ENCODE results near the gene TRIM16. TPM values are rescaled to one million over a fixed set of nuclear protein-coding genes. Genes with fewer than 3 reads are reported as not detected.
"Not testable (repeated sequence)": the region's sequence is repeated elsewhere in the genome, so short reads cannot be mapped to it uniquely, and the experiment has no call there.

Gene TRIM16
- 10 to 100 TPM; 52.8 to 92.1 (median 63.8) TPM for total RNA-seq

DNA sequence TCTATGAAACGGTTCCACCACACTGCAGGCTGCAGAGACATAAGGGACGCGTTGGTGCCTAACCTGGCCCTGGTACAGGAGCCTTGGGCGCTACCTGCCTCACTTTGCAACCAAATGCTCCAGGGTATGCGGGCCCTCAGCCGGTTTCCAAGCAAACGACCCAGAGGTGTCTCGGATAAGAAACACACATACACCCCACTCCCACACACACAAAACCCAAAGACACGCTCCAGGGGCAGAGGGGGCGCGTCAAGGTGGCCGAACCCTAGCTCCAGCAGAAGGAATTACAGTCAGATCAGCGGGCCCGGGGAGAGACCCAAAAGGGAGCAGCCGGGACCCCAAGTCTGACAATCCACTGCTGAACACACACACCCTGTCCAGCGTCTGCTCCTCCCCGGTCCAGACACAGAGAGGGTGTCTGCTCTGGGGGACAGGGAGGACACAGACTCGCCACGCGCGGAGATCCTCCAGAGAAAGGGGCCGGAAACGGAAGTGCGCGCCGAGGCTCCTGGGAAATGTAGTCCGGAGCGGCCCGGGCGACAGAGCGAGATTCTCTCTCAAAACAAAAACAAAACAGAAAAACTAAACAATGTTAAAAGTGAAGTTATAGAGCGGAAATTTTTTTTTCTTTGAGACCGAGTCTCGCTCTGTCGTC, at the start of gene TRIM16:
TRIM16 (minus strand) TSS at position 488 of the 655 bp plus-strand sequence. CDS start 32,702 bp downstream, outside the sequence.
- not testable (repeated sequence) for H3K27ac ChIP-seq, H3K27me3 ChIP-seq, H3K4me1 ChIP-seq, H3K36me3 ChIP-seq, H3K9me3 ChIP-seq
- peak within 1 kb of the TSS; percentile 48 for H3K4me3 ChIP-seq
- peak; percentile 87 to 90 for DNase-seq (ENCODE audit: low spot score in 2 of 2)
- 1% methylated on average over 24 of the region's 35 CpGs for WGBS

DNA sequence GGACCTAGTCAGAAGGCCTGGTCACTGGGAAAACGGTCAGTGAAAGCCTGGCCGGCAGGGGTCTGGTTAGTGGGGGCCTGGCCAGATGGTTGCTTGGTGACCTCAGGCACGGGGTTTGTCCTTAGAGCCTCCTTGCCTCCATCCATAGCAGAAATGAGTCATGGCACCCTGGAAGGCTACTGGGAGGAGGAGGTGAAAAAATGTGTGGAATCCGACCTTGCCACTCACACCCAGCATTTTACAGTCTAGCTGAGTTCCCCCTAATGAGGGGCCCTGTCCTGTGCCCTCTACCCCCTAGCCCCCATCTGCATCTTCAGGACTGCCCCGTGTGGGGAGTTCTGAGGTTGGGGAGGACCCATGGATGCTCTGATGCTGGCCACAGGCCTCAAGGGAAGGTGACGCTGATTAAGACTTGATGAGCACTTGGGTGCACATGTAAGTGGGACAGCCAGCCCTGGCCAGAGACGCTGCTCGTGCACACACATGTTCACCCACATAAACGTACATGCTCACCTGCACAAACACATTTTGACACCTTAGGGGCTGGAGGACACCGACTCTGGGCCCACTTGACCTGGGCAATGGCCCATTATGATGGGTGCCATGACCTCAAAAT, 49.2 kb upstream of the TRIM16 start:
- DNase-seq (ENCODE audit: low spot score in 2 of 2); H3K27ac ChIP-seq; H3K9me3 ChIP-seq; H3K4me1 ChIP-seq; H3K27me3 ChIP-seq; H3K36me3 ChIP-seq; H3K4me3 ChIP-seq: not testable (repeated sequence)
- 88% methylated on average over 3 of the region's 10 CpGs for WGBS

DNA sequence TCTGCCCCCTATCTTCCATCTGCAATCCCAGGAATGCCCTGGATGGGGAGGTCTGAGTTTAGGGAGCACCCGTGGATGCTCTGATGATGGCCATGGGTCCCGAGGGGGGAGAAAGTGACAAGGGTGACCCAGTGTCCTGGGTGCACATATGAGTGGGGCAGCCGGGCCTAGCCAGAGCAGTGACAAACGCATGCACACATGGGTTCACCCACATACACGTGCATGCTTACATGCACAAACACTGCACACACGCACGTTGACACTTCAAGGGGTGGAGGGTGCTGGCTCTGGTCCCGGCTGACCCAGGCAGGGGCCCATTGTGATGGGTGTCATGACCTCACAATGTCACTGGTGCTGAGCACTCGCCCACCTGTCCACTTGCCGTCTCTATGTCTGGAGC, 47.8 kb upstream of the TRIM16 start, which contains the start of gene TBC1D26:
TBC1D26 (plus strand) TSS at position 384 of the 400 bp plus-strand sequence. CDS start 3,066 bp downstream, outside the sequence.
- not testable (repeated sequence) for H3K27ac ChIP-seq; H3K36me3 ChIP-seq; H3K4me1 ChIP-seq; H3K27me3 ChIP-seq; H3K4me3 ChIP-seq; DNase-seq (ENCODE audit: low spot score in 2 of 2); H3K9me3 ChIP-seq
- 94% methylated on average over 3 of the region's 10 CpGs for WGBS

DNA sequence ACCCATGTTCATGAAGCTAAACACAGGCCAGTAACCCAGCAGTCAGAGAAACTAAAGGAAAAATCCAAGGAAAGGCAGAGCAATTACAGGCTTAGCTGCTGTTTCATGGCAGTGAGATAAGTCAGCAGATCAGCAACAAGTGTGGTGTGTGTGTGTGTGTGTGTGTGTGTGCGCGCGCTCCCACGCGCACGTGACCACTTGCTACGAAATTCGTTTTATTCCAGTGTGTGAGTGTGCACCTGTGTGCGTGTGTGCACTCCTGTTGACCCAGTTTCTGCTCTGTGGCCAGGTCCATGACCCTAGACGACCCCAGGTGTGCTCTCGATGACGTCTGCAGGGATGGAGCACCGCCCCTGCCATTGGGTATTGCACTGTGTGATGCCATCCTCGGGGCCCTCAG, 46.4 kb upstream of the TRIM16 start:
- not testable (repeated sequence) for H3K4me3 ChIP-seq; H3K4me1 ChIP-seq; H3K27ac ChIP-seq; H3K27me3 ChIP-seq; DNase-seq (ENCODE audit: low spot score in 2 of 2); H3K36me3 ChIP-seq; H3K9me3 ChIP-seq
- 94% methylated on average over 9 of the region's 14 CpGs for WGBS

DNA sequence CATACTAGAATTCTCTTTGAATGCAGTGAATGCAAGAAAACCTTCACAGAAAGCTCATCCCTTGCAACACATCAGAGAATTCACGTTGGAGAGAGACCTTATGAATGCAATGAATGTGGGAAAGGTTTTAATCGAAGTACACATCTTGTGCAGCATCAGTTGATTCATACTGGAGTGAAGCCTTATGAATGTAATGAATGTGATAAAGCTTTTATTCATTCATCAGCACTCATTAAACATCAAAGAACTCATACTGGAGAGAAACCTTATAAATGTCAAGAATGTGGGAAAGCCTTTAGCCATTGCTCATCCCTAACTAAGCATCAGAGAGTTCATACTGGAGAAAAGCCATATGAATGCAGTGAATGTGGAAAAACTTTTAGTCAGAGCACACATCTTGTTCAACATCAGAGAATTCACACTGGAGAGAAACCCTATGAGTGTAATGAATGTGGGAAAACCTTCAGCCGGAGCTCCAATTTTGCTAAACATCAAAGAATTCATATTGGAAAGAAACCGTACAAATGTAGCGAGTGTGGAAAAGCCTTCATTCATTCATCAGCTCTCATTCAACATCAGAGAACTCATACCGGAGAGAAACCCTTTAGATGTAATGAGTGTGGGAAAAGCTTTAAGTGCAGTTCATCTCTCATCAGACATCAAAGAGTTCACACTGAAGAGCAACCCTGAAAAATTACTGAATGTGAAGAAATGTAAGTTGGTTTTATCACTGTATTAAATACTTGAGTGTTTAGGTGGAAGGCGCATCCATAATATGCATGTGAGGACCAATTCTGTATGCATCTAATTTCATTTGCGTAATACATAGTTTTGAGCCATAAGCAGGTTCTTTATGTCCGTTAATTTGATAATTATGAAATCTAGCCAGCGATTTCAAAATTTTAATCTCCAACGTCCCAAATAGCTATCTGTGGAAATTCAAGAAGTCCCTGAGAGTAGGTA, 32.8 kb upstream of the TRIM16 start:
- H3K4me1 ChIP-seq; H3K36me3 ChIP-seq; H3K27ac ChIP-seq; DNase-seq (ENCODE audit: low spot score in 2 of 2); H3K9me3 ChIP-seq; H3K4me3 ChIP-seq; H3K27me3 ChIP-seq: not testable (repeated sequence)
- WGBS: 98% methylated on average over 11 of the region's 11 CpGs

DNA sequence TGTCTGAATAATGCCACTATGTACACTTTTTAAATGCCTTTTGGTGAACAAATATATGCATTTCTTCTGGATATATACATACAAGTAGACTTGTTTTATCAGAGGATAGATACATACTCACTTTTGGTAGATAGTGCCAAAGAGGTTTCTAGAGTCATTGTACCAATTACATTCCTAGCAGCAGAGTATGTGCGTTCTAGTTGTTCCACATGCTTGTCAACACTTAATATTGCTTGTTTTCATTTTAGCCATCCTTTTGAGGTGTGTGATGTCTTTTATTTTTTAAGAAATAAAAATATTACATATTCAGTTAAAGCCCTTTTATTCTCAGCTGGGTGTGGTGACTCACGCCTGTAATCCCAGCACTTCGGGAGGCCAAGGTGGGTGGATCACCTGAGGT, 24.8 kb upstream of the TRIM16 start:
- H3K36me3 ChIP-seq: peaks cover 37% of the 10 kb centered on the region
- not testable (repeated sequence) for H3K27me3 ChIP-seq; DNase-seq (ENCODE audit: low spot score in 2 of 2); H3K27ac ChIP-seq; H3K4me1 ChIP-seq; H3K4me3 ChIP-seq; H3K9me3 ChIP-seq
- 67% methylated on average over 3 of the region's 3 CpGs for WGBS

DNA sequence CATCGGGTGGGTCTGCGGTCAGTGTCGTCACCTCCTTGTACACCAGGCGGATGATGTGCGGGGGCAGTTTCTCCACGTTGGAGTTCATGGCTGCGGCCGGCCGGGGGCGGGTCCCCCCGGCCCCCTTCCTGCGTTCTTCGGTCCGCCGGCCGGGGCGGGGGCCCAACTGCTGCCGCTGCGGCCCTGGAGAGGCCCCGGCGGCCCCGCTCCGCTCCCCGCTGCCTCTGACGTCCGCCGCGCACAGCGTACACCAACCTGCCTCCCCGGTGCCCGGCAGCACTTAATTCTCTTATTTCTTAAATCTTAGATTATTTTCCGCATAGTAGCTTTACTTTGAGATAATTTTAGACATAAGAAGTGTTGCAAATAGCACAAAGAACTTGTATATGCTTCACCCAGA, 20.7 kb upstream of the TRIM16 start:
- not testable (repeated sequence) for H3K4me3 ChIP-seq; H3K27ac ChIP-seq; H3K27me3 ChIP-seq; H3K9me3 ChIP-seq; DNase-seq (ENCODE audit: low spot score in 2 of 2); H3K4me1 ChIP-seq
- peaks cover 32% of the 10 kb centered on the region for H3K36me3 ChIP-seq
- WGBS: 97% methylated on average over 32 of the region's 32 CpGs

DNA sequence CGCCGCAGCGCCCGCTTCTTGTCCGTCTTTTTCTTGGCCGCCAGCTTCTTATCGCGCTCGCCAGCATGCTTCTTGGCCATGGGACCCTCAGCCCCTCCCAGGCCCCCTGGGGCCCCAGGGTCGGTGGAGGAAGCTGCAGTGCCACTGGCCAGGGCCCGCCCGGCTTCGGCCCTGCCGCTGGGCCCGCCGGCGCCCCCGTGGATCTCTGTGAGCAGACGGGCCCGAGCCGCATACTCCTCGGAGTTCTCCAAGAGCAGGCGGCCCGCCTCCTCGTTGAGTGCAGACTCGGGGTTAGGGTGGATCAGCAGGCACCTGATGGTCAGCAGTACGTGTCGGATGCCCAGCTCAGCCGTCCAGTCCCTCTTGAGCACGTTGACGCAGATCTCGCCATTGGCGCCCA, 20.1 kb upstream of the TRIM16 start:
- WGBS: no CpG with 5 or more reads among the region's 33 CpGs
- H3K36me3 ChIP-seq: peaks cover 30% of the 10 kb centered on the region
- not testable (repeated sequence) for H3K4me3 ChIP-seq; H3K27me3 ChIP-seq; H3K4me1 ChIP-seq; H3K9me3 ChIP-seq; DNase-seq (ENCODE audit: low spot score in 2 of 2); H3K27ac ChIP-seq

DNA sequence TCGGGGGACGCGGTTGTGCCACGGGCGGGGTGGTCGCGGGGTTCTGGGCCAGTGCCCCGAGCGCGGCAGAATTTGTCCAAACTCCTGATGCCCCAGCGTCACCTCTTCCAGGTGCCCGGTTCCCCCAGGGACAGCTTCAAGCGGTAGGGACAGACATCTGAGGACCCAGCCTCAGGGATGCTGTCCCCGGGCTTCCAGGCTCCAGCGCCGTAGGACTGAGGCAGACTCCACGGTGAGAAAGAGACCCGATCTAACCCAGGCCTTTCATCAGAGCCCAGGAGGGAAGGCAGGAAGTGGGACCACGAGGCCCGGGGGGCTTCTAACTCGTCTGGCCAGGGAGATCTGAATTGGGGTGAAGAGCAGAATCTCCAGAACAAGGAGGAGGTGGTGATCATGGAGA, 15.8 kb upstream of the TRIM16 start:
- H3K27me3 ChIP-seq; H3K4me1 ChIP-seq; H3K9me3 ChIP-seq; H3K36me3 ChIP-seq; DNase-seq (ENCODE audit: low spot score in 2 of 2); H3K27ac ChIP-seq: not testable (repeated sequence)
- H3K4me3 ChIP-seq: peak overlapping the region; percentile 65
- no CpG with 5 or more reads among the region's 21 CpGs for WGBS

DNA sequence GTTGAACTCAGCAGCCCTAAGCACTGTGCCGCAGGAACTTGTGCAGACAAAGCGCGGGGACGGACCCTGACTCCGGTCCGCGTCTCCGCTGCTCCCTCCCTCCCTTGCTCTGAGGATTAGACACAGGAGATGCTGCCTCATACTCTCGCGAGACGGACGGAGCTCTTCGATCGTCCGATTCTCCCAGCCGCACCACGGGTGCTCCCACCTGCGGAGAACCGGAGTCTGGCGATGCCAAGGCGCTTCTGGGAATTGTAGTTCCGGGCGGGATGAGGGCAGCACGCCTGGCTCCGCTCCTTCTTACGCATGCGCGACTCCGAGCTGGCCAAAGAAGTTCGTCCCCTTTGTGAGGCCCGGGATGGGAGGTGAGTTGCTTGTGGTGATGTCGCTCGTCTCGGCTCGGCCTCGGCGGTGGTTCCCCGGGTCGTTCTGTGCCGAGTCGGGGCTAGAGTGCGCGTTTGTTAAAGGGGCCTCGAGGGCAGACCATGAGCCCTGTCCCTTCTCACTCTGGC, 15.4 kb upstream of the TRIM16 start, which contains the start of gene ZNF286A:
ZNF286A (plus strand) TSS at position 340 of the 512 bp plus-strand sequence. CDS start 578 bp downstream, outside the sequence.
- DNase-seq (ENCODE audit: low spot score in 2 of 2): peak; percentile 97 to 99
- H3K4me3 ChIP-seq: peak within 1 kb of the TSS; percentile 65
- H3K36me3 ChIP-seq, H3K4me1 ChIP-seq, H3K27me3 ChIP-seq, H3K9me3 ChIP-seq, H3K27ac ChIP-seq: not testable (repeated sequence)
- 0% methylated on average over 9 of the region's 44 CpGs for WGBS
- TF ChIP-seq POLR2AphosphoS5 (IDR thresholded peaks at IDR 0.05): peak in 2 of 3 donors; percentile 34 to 37

DNA sequence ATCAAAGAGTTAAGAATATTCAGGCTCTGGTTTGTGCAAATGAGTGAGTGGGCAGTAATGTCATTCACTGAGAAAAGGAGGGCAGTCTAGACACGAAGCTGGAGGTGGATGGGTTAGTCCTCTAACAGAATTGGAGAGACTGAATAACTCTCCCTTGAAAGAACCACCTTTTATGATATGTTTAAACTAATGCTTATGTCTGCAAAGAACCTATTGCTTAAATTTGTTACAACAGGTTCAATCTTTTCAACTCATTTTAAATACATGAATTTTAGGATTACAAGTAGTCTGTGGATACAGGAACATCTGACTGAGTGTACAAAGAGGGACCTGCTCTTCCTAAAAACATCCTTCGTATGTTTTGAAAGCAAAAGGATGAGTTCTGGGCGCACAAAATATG, 14.9 kb upstream of the TRIM16 start:
- not testable (repeated sequence) for H3K27ac ChIP-seq; H3K36me3 ChIP-seq; DNase-seq (ENCODE audit: low spot score in 2 of 2); H3K4me1 ChIP-seq; H3K27me3 ChIP-seq; H3K9me3 ChIP-seq
- peak overlapping the region; percentile 65 for H3K4me3 ChIP-seq
- WGBS: 4% methylated on average over 3 of the region's 3 CpGs

DNA sequence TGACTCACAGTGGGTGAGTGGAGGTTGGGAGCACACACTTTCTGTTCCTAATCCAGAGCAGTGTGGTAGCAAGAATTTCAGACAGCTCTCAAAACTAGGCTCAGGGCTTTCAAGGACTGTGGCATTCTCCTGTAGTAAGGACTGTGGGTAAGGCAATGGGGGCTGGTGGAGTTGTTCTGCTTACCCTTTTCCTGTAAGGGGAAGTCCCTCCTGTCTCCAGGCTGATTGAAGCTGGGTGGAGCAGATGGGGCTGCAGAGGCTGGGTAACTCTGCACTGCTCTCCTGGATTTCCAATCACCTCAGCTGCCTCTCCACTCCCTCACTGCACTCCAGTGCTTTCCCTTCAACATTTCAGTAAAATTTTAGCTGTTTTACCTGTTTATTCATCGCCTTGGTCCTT, 3.4 kb upstream of the TRIM16 start:
- 100% methylated on average over 1 of the region's 1 CpG for WGBS
- not testable (repeated sequence) for H3K27me3 ChIP-seq; H3K4me1 ChIP-seq; H3K4me3 ChIP-seq; H3K9me3 ChIP-seq; H3K36me3 ChIP-seq; DNase-seq (ENCODE audit: low spot score in 2 of 2); H3K27ac ChIP-seq

DNA sequence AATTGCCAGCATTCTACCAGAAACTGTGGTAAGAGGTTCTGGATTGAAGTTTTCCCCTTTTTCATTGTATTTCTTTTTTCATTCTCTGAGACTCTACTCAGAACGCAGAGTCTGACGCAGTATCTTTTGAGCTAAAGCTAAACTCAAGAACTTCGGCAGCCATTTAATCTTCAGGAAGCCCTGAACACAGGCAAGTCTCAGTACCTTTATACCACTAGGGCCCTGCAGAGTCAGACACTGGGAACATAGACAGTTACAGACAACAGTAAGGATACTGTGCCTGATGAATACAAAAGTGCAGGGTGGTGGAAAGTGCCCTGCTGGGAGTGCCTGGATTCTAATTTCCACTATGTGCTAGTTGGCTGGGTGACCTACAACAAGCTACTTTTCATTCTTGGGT, 976 bp downstream of the TRIM16 start:
- WGBS: 98% methylated on average over 3 of the region's 3 CpGs
- H3K36me3 ChIP-seq; H3K27ac ChIP-seq; DNase-seq (ENCODE audit: low spot score in 2 of 2); H3K9me3 ChIP-seq; H3K27me3 ChIP-seq; H3K4me1 ChIP-seq; H3K4me3 ChIP-seq: not testable (repeated sequence)

Measured in suprapubic skin (tissue), 4 donors.